Omental fat pad (tissue), 4 donors: ENCODE data around the gene B4GALT4. TPM values are rescaled to one million over a fixed set of nuclear protein-coding genes. Genes with fewer than 3 reads are reported as not detected.
A peak's percentile ranks its signal among the peaks of the same experiment; 100 is the strongest.

ENCODE experiments used
- ATAC-seq: fragments of 150-250 bp; one replicate; pipeline ENCODE4 v1.9.1; 2016; ENCODE audit warnings: mild to moderate bottlenecking, moderate library complexity; ENCODE audit not compliant: low FRiP score
- DNase-seq: peaks from one replicate; pipeline ENCODE4 v3.0.0-alpha.2; 2019; ENCODE audit warnings: low spot score
- total RNA-seq, 4 donors: library from RNA; depleted of rRNA; stranded (reverse); fragments of >200 nt; gene quantifications; one replicate each; pipeline ENCODE4 v1.1.0, GENCODE V29; 2016
- TF ChIP-seq, protein P1 (sequence below), 3 donors: fragments of 450-650 bp; IDR thresholded peaks; one replicate each; pipeline ENCODE4 v1.5.1; 2016 to 2017; ENCODE audit warnings: antibody characterized with exemption in 3 of 3, mild to moderate bottlenecking in 3 of 3, moderate library complexity in 2 of 3

Gene B4GALT4
- total RNA-seq, 4 donors from 2014 or later = 18.8 to 33.4 (median 25.9) TPM

GRCh38 chr3:119184796-119185570 lies 55.7 kb downstream of the B4GALT4 start:
- ATAC-seq = peak; percentile 69
- no peak for DNase-seq
- TF ChIP-seq, protein P1, sequence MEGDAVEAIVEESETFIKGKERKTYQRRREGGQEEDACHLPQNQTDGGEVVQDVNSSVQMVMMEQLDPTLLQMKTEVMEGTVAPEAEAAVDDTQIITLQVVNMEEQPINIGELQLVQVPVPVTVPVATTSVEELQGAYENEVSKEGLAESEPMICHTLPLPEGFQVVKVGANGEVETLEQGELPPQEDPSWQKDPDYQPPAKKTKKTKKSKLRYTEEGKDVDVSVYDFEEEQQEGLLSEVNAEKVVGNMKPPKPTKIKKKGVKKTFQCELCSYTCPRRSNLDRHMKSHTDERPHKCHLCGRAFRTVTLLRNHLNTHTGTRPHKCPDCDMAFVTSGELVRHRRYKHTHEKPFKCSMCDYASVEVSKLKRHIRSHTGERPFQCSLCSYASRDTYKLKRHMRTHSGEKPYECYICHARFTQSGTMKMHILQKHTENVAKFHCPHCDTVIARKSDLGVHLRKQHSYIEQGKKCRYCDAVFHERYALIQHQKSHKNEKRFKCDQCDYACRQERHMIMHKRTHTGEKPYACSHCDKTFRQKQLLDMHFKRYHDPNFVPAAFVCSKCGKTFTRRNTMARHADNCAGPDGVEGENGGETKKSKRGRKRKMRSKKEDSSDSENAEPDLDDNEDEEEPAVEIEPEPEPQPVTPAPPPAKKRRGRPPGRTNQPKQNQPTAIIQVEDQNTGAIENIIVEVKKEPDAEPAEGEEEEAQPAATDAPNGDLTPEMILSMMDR (IDR thresholded peaks at IDR 0.05) = no peak

- no peak for DNase-seq
- no peak for ATAC-seq
- TF ChIP-seq, protein P1 (IDR thresholded peaks at IDR 0.05) = no peak
These were observed 56.6 kb downstream of the B4GALT4 start for GRCh38 chr3:119184111-119184510.

GRCh38 chr3:119181765-119182164 lies 58.9 kb downstream of the B4GALT4 start:
- TF ChIP-seq, protein P1 (IDR thresholded peaks at IDR 0.05) = no peak
- ATAC-seq (peak; percentile 59), DNase-seq (no peak)

DNA sequence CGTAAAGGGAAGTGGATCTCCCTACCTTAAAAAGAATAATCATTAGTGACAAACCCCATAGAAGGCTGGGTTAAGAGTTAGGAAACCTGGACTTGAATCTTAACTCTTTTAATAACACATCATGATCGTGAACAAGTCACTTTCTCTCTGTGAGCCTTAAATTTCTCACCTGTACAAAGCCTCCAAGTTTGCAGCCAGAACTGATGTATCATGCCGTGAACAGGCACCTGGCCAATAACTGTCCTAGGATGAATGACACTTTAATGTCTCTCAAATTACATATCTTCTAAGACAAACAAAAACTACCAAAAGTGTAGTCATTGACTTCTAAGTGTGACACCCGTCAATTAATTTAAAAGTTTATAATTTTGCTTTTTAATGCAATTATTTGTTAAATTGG lies 63.4 kb downstream of the B4GALT4 start:
- no peak for DNase-seq
- TF ChIP-seq, protein P1 (IDR thresholded peaks at IDR 0.05) = no peak
- ATAC-seq = no peak

- ATAC-seq (no peak), DNase-seq (no peak)
- TF ChIP-seq, protein P1 (IDR thresholded peaks at IDR 0.05) = no peak
These were observed 63.9 kb downstream of the B4GALT4 start for GRCh38 chr3:119176778-119177177.

DNA sequence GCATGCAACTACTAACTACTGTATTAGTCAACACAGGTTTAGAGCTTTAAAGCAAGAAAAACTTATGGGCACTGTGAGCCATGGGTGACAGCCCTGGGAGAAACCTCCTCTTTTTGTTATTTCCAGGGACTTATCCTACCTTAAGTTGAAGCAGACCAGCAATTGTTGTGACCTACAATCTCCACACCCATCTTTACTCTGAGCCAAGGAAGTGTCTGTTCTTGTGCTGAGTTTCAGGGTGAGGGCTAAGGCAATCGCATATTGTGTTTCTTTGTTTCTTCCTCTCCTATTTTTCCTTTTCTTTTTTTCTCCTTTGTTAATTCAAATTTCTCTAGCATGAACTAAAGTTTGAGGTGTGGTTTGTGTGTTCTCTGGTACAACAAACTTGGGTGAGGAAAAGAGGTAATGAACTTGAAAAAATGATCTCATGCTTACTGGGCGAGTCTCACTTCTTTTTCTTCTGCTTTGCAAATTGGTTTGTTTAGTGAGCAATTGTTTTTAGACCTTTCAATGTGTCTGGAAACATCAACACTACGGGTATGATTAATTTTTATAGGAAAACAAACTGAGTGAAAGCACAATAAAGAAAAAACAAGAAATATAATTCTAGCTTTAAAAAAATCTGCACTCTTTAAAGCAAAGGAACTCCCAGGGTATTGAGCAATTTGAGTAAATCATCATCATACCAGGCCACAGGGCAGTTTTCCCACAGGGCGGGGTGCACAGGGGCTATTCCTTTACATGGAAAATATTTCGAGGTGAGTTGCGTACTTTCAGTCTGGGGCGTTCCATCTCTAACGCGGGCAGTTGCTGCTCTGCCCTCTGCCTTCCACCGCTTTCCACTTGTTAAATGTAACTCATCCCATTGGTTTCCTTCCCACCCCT lies 64.6 kb downstream of the B4GALT4 start:
- peak; percentile 86 for ATAC-seq
- no peak for DNase-seq
- TF ChIP-seq, protein P1 (IDR thresholded peaks at IDR 0.05) = no peak
